HEK293 (cell line): Measurements from ENCODE around the gene TERC.

Experiments
- CTCF ChIP-seq: fragments of 450-650 bp; formaldehyde crosslinking; IDR thresholded peaks from 2 replicates; pipeline ENCODE4 v1.5.1; 2016; ENCODE audit warnings: missing biosample characterization, missing genetic modification characterization
- TCF7L2 ChIP-seq: IDR thresholded peaks from 2 replicates; pipeline ENCODE4 v1.6.1; 2011; ENCODE audit warnings: low read depth, mild to moderate bottlenecking, inconsistent platforms, low read length, moderate library complexity, borderline replicate concordance
- ZNF626 ChIP-seq: fragments of 450-650 bp; sonication (Bioruptor Pico); formaldehyde crosslinking; IDR thresholded peaks from 2 replicates; pipeline ENCODE4 v1.5.1; 2018; ENCODE audit warnings: missing biosample characterization, missing genetic modification characterization, inconsistent platforms

GRCh38 chr3:169754711-169755110 lies 10.1 kb downstream of the TERC start:
- TF ChIP-seq TCF7L2: no peak
- TF ChIP-seq CTCF (tag by site-specific recombination): no peak
- no peak for TF ChIP-seq ZNF626 (tag by site-specific recombination)
